Islet of Langerhans (tissue), 1 donor: ENCODE results near the gene TIMM44.

Source experiments
- FAIRE-seq: peaks from one replicate; lab custom pipeline; 2011; peaks lifted over from hg19 to GRCh38; lab: Jason Lieb, UNC

The TIMM44 gene

GRCh38 chr19:7914099-7914498 lies 29.4 kb downstream of the TIMM44 start:
- FAIRE-seq = no peak

GRCh38 chr19:7913652-7914051 lies 29.8 kb downstream of the TIMM44 start:
- FAIRE-seq = no peak

GRCh38 chr19:7912697-7913564 lies 30.5 kb downstream of the TIMM44 start:
- FAIRE-seq = no peak

- no peak for FAIRE-seq
Observed at GRCh38 chr19:7912144-7912696, 31.2 kb downstream of the TIMM44 start.

GRCh38 chr19:7911508-7912143 lies 31.8 kb downstream of the TIMM44 start:
- no peak for FAIRE-seq

- no peak for FAIRE-seq
Observed at GRCh38 chr19:7910321-7911161, 32.9 kb downstream of the TIMM44 start.

- no peak for FAIRE-seq
Observed at GRCh38 chr19:7909471-7910067, 33.9 kb downstream of the TIMM44 start.

- no peak for FAIRE-seq
Observed at GRCh38 chr19:7908742-7909461, 34.6 kb downstream of the TIMM44 start.

GRCh38 chr19:7908078-7908699 lies 35.3 kb downstream of the TIMM44 start:
- no peak for FAIRE-seq

- no peak for FAIRE-seq
Observed at GRCh38 chr19:7907544-7907943, 35.9 kb downstream of the TIMM44 start.

GRCh38 chr19:7907122-7907521 lies 36.3 kb downstream of the TIMM44 start:
- no peak for FAIRE-seq

GRCh38 chr19:7905859-7906258 lies 37.6 kb downstream of the TIMM44 start:
- no peak for FAIRE-seq

- no peak for FAIRE-seq
Observed at GRCh38 chr19:7905268-7905667, 38.2 kb downstream of the TIMM44 start.

- no peak for FAIRE-seq
Observed at GRCh38 chr19:7904074-7905020, 39.1 kb downstream of the TIMM44 start.

- FAIRE-seq = peak; percentile 86
Observed at GRCh38 chr19:7903244-7904073, 40.0 kb downstream of the TIMM44 start, which contains the start of gene MAP2K7. MAP2K7 (plus strand) TSS chr19:7903877; CDS start chr19:7903945, 68 bp downstream.

- no peak for FAIRE-seq
Observed at GRCh38 chr19:7902796-7903243, 40.6 kb downstream of the TIMM44 start.

GRCh38 chr19:7901337-7901736 lies 42.1 kb downstream of the TIMM44 start:
- FAIRE-seq = no peak

- no peak for FAIRE-seq
Observed at GRCh38 chr19:7900931-7901330, 42.5 kb downstream of the TIMM44 start.
